HepG2 (cell line): ENCODE results near the gene RABEP1. TPM values are rescaled to one million over a fixed set of nuclear protein-coding genes. Genes with fewer than 3 reads are reported as not detected.

Experiments
- ATAC-seq: fragments of 200-7000 bp; cut with Tn5 transposase; 3 replicates; pipeline ENCODE4 v1.9.1; 2020; ENCODE audit warnings: mild to moderate bottlenecking, moderate library complexity
- BruUV-seq: library from RNA; stranded (reverse); fragments of 400-500 nt; replicated peaks from 2 replicates; lab custom pipeline; 2021; lab: Mats Ljungman, UMichigan
- CTCF ChIA-PET: fragments of 300-600 bp; formaldehyde crosslinking; extraction: SDS; loops from one replicate; lab custom pipeline; 2021; ENCODE audit warnings: low total read pairs, inconsistent platforms, low intra/inter-chr PET ratio; lab: Yijun Ruan, JAX
- POLR2A ChIA-PET: fragments of 350-600 bp; sonication (Branson Sonifier 250); formaldehyde crosslinking; loops from one replicate; lab custom pipeline; 2020; ENCODE audit warnings: antibody characterized with exemption, inconsistent platforms; lab: Yijun Ruan, JAX
- DNase-seq: peaks from one replicate; pipeline ENCODE4 v3.0.0-alpha.2; 2015; ENCODE audit warnings: low spot score
- FAIRE-seq: peaks from 3 replicates; lab custom pipeline; 2011; peaks lifted over from hg19 to GRCh38; lab: Jason Lieb, UNC
- H2AFZ ChIP-seq: one replicate; pipeline ENCODE4 v1.6.1; 2011; ENCODE audit warnings: low read length, inconsistent platforms
- H3K27ac ChIP-seq: fragments of 300-600 bp; 3 replicates; pipeline ENCODE4 v1.8.0; 2011; ENCODE audit warnings: mixed run types, mild to moderate bottlenecking, mixed read lengths, low read length, inconsistent platforms; ENCODE audit not compliant: insufficient read depth; ENCODE audit errors: extremely low read length
- H3K27me3 ChIP-seq, 2 experiments: fragments of 200-600 bp in 1 of 2; 2 replicates in 1 of 2; 3 replicates in 1 of 2; pipeline versions ENCODE4 v1.6.0 to v1.8.0; 2011; ENCODE audit warnings: low read length in 2 of 2, mild to moderate bottlenecking in 2 of 2, moderate library complexity in 2 of 2, inconsistent platforms in 1 of 2; ENCODE audit not compliant: insufficient read depth in 2 of 2, control insufficient read depth in 1 of 2
- H3K36me3 ChIP-seq, 2 experiments: fragments of 200-600 bp in 1 of 2; replicated peaks in 1 of 2; 2 replicates in 1 of 2; 3 replicates in 1 of 2; pipeline versions ENCODE4 v1.5.1 to v1.8.0; 2011; ENCODE audit warnings: low read length in 2 of 2, inconsistent platforms in 1 of 2; ENCODE audit not compliant: insufficient read depth in 2 of 2, control insufficient read depth in 1 of 2
- H3K4me1 ChIP-seq: 2 replicates; pipeline ENCODE4 v1.5.1; 2012; ENCODE audit warnings: low read length, inconsistent platforms; ENCODE audit not compliant: insufficient read depth
- H3K4me2 ChIP-seq: 2 replicates; pipeline ENCODE4 v1.6.0; 2011; ENCODE audit warnings: low read depth, low read length, inconsistent platforms
- H3K4me3 ChIP-seq, 3 experiments: fragments of 200-600 bp in 1 of 3; sonication (generic), shearing (Covaris generic) in 1 of 3; replicated peaks in 1 of 3; 2 replicates each; pipeline ENCODE4 v1.5.1; 2011 to 2016; ENCODE audit warnings: low read length in 3 of 3, inconsistent platforms in 2 of 3, low read depth in 2 of 3, mild to moderate bottlenecking in 2 of 3, control low read depth in 1 of 3, mixed read lengths in 1 of 3; ENCODE audit not compliant: insufficient read depth in 1 of 3
- H3K79me2 ChIP-seq: one replicate; pipeline ENCODE4 v1.6.1; 2011; ENCODE audit warnings: low read length, inconsistent platforms; ENCODE audit not compliant: insufficient read depth
- H3K9ac ChIP-seq: 2 replicates; pipeline ENCODE4 v1.6.0; 2011; ENCODE audit warnings: mild to moderate bottlenecking, low read depth, low read length, inconsistent platforms; ENCODE audit not compliant: insufficient read depth
- H3K9me3 ChIP-seq: 2 replicates; pipeline ENCODE4 v1.5.1; 2012; ENCODE audit warnings: mild to moderate bottlenecking, low read length
- H4K20me1 ChIP-seq: 2 replicates; pipeline ENCODE4 v1.6.0; 2011; ENCODE audit warnings: inconsistent platforms, mild to moderate bottlenecking, low read length, moderate library complexity; ENCODE audit not compliant: insufficient read depth
- HNRNPLL ChIP-seq: fragments of 200-400 bp; formaldehyde crosslinking; IDR thresholded peaks from 2 replicates; pipeline ENCODE4 v1.6.1; 2017; ENCODE audit warnings: mild to moderate bottlenecking, low read depth, low read length; ENCODE audit not compliant: poor library complexity, severe bottlenecking
- JDP2 ChIP-seq: sonication (generic); formaldehyde crosslinking; IDR thresholded peaks from 2 replicates; pipeline ENCODE4 v1.8.1; 2022; ENCODE audit warnings: missing genetic modification reagents, borderline replicate concordance
- MYNN ChIP-seq: sonication (generic); formaldehyde crosslinking; IDR thresholded peaks from 2 replicates; pipeline ENCODE4 v1.4.0; 2020; ENCODE audit warnings: mild to moderate bottlenecking, low read depth, missing genetic modification reagents
- NR1H2 ChIP-seq: sonication (generic); formaldehyde crosslinking; IDR thresholded peaks from 2 replicates; pipeline ENCODE4 v1.8.1; 2022; ENCODE audit warnings: low read depth, missing genetic modification reagents, borderline replicate concordance
- ONECUT2 ChIP-seq: sonication (generic); formaldehyde crosslinking; IDR thresholded peaks from 2 replicates; pipeline ENCODE4 v1.4.0; 2020; ENCODE audit warnings: missing genetic modification reagents
- PAX8 ChIP-seq: sonication (generic); formaldehyde crosslinking; IDR thresholded peaks from 2 replicates; pipeline ENCODE4 v1.8.0; 2022; ENCODE audit warnings: mild to moderate bottlenecking, missing genetic modification reagents, borderline replicate concordance
- YEATS2 ChIP-seq: sonication (generic); formaldehyde crosslinking; IDR thresholded peaks from 2 replicates; pipeline ENCODE4 v1.4.0; 2020; ENCODE audit warnings: missing genetic modification reagents, borderline replicate concordance
- ZEB1 ChIP-seq: IDR thresholded peaks from 2 replicates; pipeline ENCODE4 v1.6.1; 2012; ENCODE audit warnings: mild to moderate bottlenecking, low read depth, inconsistent platforms; ENCODE audit not compliant: insufficient replicate concordance
- ZFP36L1 ChIP-seq: sonication (generic); formaldehyde crosslinking; IDR thresholded peaks from 2 replicates; pipeline ENCODE4 v1.8.0; 2022; ENCODE audit warnings: mild to moderate bottlenecking, missing genetic modification reagents, moderate library complexity
- ZFP91 ChIP-seq: sonication (generic); formaldehyde crosslinking; IDR thresholded peaks from 2 replicates; pipeline ENCODE4 v1.9.0; 2022; ENCODE audit warnings: missing genetic modification reagents, mild to moderate bottlenecking, borderline replicate concordance
- ZNF367 ChIP-seq: sonication (generic); formaldehyde crosslinking; IDR thresholded peaks from 2 replicates; pipeline ENCODE4 v1.4.0; 2020; ENCODE audit warnings: missing genetic modification reagents, borderline replicate concordance
- ZNF460 ChIP-seq: sonication (generic); formaldehyde crosslinking; IDR thresholded peaks from 2 replicates; pipeline ENCODE4 v1.5.1; 2020; ENCODE audit warnings: missing genetic modification reagents, mild to moderate bottlenecking, borderline replicate concordance
- WGBS: methylation state at CpG from one replicate; pipeline ENCODE4 v1.1.6; 2017; ENCODE audit warnings: low lambda C conversion rate; 5-methylcytosine and 5-hydroxymethylcytosine counted together
- in situ Hi-C: cut with HindIII; loops from 2 replicates; pipeline ENCODE4 v1.10.0; 2017; ENCODE audit warnings: low pct_unique_long_range_greater_than_20kb; ENCODE audit not compliant: extremely low pct_ligation_motif_present
- intact Hi-C: fragments of 100-400 bp; cut with micrococcal nuclease; formaldehyde crosslinking; loops from one replicate; pipeline ENCODE4 v1.10.0; 2022; ENCODE audit not compliant: unreplicated experiment
- polyA plus RNA-seq, 8 experiments: library from polyadenylated mRNA; depleted of rRNA in 3 of 8; stranded (reverse) in 7 of 8; unstranded in 1 of 8; fragments of >200 nt; fragmentation: Illumina TruSeq in 4 of 8; extraction: Trizol in 4 of 8; gene quantifications; 2 replicates each; pipeline versions ENCODE4 v1.2.1 to v1.2.3, GENCODE V29; 2011 to 2016; ENCODE audit warnings: low read depth in 4 of 8, missing spikeins in 1 of 8, mixed read lengths in 1 of 8; ENCODE audit not compliant: insufficient read depth in 1 of 8
- total RNA-seq, 5 experiments: library from RNA; depleted of rRNA; stranded (reverse); fragments of >200 nt; fragmentation: Illumina TruSeq; extraction: Trizol; gene quantifications; 2 replicates each; pipeline ENCODE4 v1.2.3, GENCODE V29; 2016; ENCODE audit warnings: low read depth in 1 of 5

The RABEP1 gene
- total and polyA plus RNA-seq, 2 of the 13 experiments (the other 11 are each of a cell fraction or from before 2014, with no cell fraction given), result 13.7 to 41.5 TPM

DNA sequence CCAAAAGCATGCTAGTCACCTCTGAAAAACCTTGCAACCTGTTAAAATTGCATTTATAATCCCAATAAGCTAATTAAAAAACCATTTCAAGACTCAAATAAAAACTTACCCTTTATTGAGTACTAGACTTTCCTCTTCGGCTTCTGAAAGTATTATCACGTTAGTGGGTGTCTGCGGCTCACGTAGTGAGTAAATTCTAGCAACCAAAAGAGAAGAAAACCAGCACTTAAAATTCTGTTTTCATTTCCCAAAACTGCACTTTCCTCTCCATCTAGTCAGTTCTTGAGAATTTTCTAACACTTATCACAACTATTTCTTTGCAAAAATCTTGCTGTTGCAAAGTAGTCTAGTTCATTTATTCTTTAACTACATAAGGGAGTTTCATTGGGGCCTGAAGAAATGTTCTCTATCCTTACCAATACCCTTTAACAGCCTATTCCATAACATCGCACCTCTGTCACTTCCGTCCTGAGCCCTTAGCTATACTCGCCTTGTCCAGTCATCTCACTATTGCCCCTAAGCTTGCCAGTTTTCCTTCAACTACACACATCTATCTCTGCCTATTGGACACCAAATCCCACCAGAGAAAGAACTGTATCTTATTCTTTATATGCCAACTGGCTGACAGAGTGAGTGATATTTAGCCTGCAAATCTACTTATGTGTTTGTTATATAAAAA lies 128.6 kb downstream of the RABEP1 start:
- Histone ChIP-seq H3K9ac (no peak overlapping the region), H2AFZ (no peak overlapping the region), H4K20me1 (no peaks in the 10 kb centered on the region), H3K27me3 (no peaks in the 10 kb centered on the region), H3K4me2 (no peak overlapping the region), H3K27ac (no peak overlapping the region), H3K36me3 (peaks cover 22 to 82% of the 10 kb centered on the region in 2 experiments), H3K4me1 (peaks cover 42% of the 10 kb centered on the region), H3K9me3 (no peaks in the 10 kb centered on the region), H3K4me3 (no peak overlapping the region), H3K79me2 (peaks cover 14% of the 10 kb centered on the region)
- no TSS peak for BruUV-seq
- intact Hi-C loops, result no loop called here
- CTCF ChIA-PET, result no interaction called here
- TF ChIP-seq ZFP36L1 (CRISPR knock-in tag) (no peak), ZNF367 (CRISPR knock-in tag) (no peak), ZNF460 (no peak), ONECUT2 (CRISPR knock-in tag) (no peak), ZFP91 (no peak), JDP2 (no peak), PAX8 (CRISPR knock-in tag) (no peak), YEATS2 (CRISPR knock-in tag) (no peak), HNRNPLL (no peak), NR1H2 (CRISPR knock-in tag) (no peak), MYNN (no peak), ZEB1 (no peak)
- in situ Hi-C loops, result no loop called here
- 97% methylated on average over 7 of the region's 7 CpGs for WGBS
- no peak for DNase-seq
- FAIRE-seq, result no peak
- POLR2A ChIA-PET, result no interaction called here
- no peak for ATAC-seq
